Fibroblast of mammary gland (primary cell): ENCODE data around the gene TP73.

Experiments used
- DNase-seq: peaks from one replicate; pipeline ENCODE4 v3.0.0-alpha.2; 2010; ENCODE audit warnings: low read depth
- H3K4me3 ChIP-seq: 2 replicates; pipeline ENCODE4 v1.5.1; 2011; ENCODE audit warnings: low read depth, mild to moderate bottlenecking, low read length, moderate library complexity; ENCODE audit not compliant: control insufficient read depth
- CTCF ChIP-seq: conservative IDR thresholded peaks from 2 replicates; pipeline ENCODE4 v1.5.1; 2011; ENCODE audit warnings: low read depth, low read length, inconsistent platforms; ENCODE audit not compliant: control insufficient read depth, insufficient read depth

Gene TP73

GRCh38 chr1:3736131-3736561 lies 83.8 kb downstream of the TP73 start:
- no peak for TF ChIP-seq CTCF
- DNase-seq, result no peak
- no peak overlapping the region for H3K4me3 ChIP-seq

- no peak overlapping the region for H3K4me3 ChIP-seq
- DNase-seq, result no peak
- TF ChIP-seq CTCF, result no peak
Measured at GRCh38 chr1:3736708-3737107, 84.4 kb downstream of the TP73 start.

- H3K4me3 ChIP-seq, result no peak overlapping the region
- no peak for TF ChIP-seq CTCF
- DNase-seq, result no peak
Measured at GRCh38 chr1:3738943-3739342, 86.6 kb downstream of the TP73 start.

- DNase-seq, result no peak
- TF ChIP-seq CTCF, result no peak
- no peak overlapping the region for H3K4me3 ChIP-seq
Measured at GRCh38 chr1:3740042-3740441, 87.7 kb downstream of the TP73 start.

GRCh38 chr1:3740752-3741151 lies 88.4 kb downstream of the TP73 start:
- H3K4me3 ChIP-seq, result no peak overlapping the region
- no peak for DNase-seq
- TF ChIP-seq CTCF, result no peak

GRCh38 chr1:3741566-3742438 lies 89.5 kb downstream of the TP73 start:
- no peak overlapping the region for H3K4me3 ChIP-seq
- no peak for TF ChIP-seq CTCF
- no peak for DNase-seq
